MM.1S (cell line): ENCODE results near the gene COG5.

Experiments used
- CTCF ChIP-seq: fragments of 300-600 bp; sonication (generic); IDR thresholded peaks from 2 replicates; pipeline ENCODE4 v1.5.1; 2016; ENCODE audit warnings: antibody characterized with exemption, low read length, mixed read lengths
- EZH2 ChIP-seq: fragments of 300-600 bp; sonication (generic); optimal IDR thresholded peaks from 2 replicates; pipeline ENCODE3; 2017; ENCODE audit warnings: low read depth, mild to moderate bottlenecking, antibody characterized with exemption, low read length, mixed read lengths
- EZH2phosphoT487 ChIP-seq: fragments of 300-600 bp; sonication (generic); IDR thresholded peaks from 2 replicates; pipeline ENCODE4 v1.6.1; 2018; ENCODE audit warnings: antibody characterized with exemption, low read length

GRCh38 chr7:107469929-107470328 is 93.8 kb downstream of the COG5 start, which contains the start of gene GPR22:
- no peak for TF ChIP-seq EZH2phosphoT487
- TF ChIP-seq EZH2 = no peak
- no peak for TF ChIP-seq CTCF
